WI38 (cell line): ENCODE measurements around the gene SYTL5.

Experiments used
- H3K4me3 ChIP-seq: 2 replicates; pipeline ENCODE4 v1.5.1; 2011; ENCODE audit warnings: low read depth, mild to moderate bottlenecking, control low read depth, low read length
- CTCF ChIP-seq: IDR thresholded peaks from 2 replicates; pipeline ENCODE4 v1.5.1; 2012; ENCODE audit warnings: low read depth, mild to moderate bottlenecking, control low read depth, low read length

Gene SYTL5

DNA sequence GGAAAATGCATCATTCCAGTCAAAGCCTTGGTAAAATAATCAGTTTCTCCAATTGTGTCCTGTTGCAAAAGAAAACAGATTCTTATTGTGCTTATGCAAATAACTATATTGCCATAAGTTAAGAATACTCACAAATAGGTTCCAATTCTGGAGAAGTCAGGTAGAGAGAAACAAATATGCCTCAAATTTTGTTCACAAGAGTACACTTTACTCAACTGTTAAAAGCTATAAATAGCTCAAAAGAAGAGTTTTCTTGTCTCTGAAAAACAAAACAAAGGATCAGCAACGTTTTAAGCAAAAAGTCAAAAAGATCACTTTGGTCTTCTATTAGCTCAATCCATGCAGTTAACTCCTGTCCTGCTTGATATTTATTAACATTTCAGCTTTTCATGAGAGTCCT, 21.9 kb downstream of the SYTL5 start:
- no peak for TF ChIP-seq CTCF
- no peak overlapping the region for H3K4me3 ChIP-seq

GRCh38 chrX:38036466-38036865, 30.1 kb downstream of the SYTL5 start:
- no peak for TF ChIP-seq CTCF
- no peak overlapping the region for H3K4me3 ChIP-seq

- TF ChIP-seq CTCF: no peak
Observed at GRCh38 chrX:38038501-38038900, 32.1 kb downstream of the SYTL5 start.

GRCh38 chrX:38041237-38041636, 34.9 kb downstream of the SYTL5 start:
- H3K4me3 ChIP-seq: no peak overlapping the region
- no peak for TF ChIP-seq CTCF

More at GRCh38 chrX:38038501-38038900, 32.1 kb downstream of the SYTL5 start:
- H3K4me3 ChIP-seq: no peak overlapping the region

DNA sequence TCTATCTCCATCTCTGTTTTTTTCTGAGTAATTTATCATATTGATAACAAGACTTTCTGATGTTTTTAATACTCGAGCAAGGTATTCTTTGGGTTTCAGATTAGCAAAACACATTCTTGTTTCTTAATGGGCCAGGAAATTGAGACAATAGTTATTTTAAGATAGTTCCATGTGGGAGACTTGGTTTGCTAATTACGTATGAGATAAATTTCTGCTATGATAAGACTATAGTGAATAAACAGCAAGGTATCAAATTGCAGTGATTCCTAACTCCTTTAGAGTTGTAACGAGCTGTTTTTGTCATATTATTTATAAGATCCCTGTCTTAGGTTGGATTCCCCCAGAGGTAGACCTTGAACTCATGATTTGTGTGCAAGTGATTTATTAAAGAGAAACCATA, 38.3 kb downstream of the SYTL5 start:
- no peak overlapping the region for H3K4me3 ChIP-seq
- no peak for TF ChIP-seq CTCF

GRCh38 chrX:38045538-38046096, 39.3 kb downstream of the SYTL5 start:
- no peak overlapping the region for H3K4me3 ChIP-seq
- no peak for TF ChIP-seq CTCF

- TF ChIP-seq CTCF: no peak
- no peak overlapping the region for H3K4me3 ChIP-seq
Observed at GRCh38 chrX:38048886-38049285, 42.5 kb downstream of the SYTL5 start.
